ENCODE data around the gene UROC1. TPM values are rescaled to one million over a fixed set of nuclear protein-coding genes. Genes with fewer than 3 reads are reported as not detected.

UROC1 gene
- total and polyA plus RNA-seq, 2 experiments from 2014 or later, result not detected

GRCh38 chr3:126485176-126485897 is 32.2 kb downstream of the UROC1 start:
- Histone ChIP-seq H3K27me3 (ENCODE audit: insufficient read depth) (no peaks in the 10 kb centered on the region), H3K36me3 (ENCODE audit: insufficient read depth) (no peaks in the 10 kb centered on the region), H3K79me2 (replicated peaks; ENCODE audit: insufficient read depth) (no peaks in the 10 kb centered on the region), H4K20me1 (replicated peaks; ENCODE audit: insufficient read depth) (no peaks in the 10 kb centered on the region), H3K27ac (ENCODE audit: low read depth) (no peak overlapping the region), H3K4me1 (ENCODE audit: insufficient read depth) (peaks cover 17% of the 10 kb centered on the region), H3K9me2 (ENCODE audit: insufficient read depth) (no peaks in the 10 kb centered on the region), H3K4me2 (peak overlapping the region; percentile 60), H2AFZ (no peak overlapping the region), H3K4me3 (0 out of 2 replicates have a peak overlapping the region, but pooled peaks have one; percentile 33), H3F3A (replicated peaks; ENCODE audit: low read depth) (no peaks in the 10 kb centered on the region)
- H3K36me3 Mint-ChIP-seq (ENCODE audit: low read depth), result no peaks in the 10 kb centered on the region
- peak; percentile 25 for DNase-seq (ENCODE audit: low spot score)
- H3K4me1 Mint-ChIP-seq, result peaks cover 43% of the 10 kb centered on the region
- peak overlapping the region; percentile 66; the same call in 1 of the 2 replicates for H3K27ac Mint-ChIP-seq
- peak; percentile 37 for ATAC-seq
- H3K9me3 Mint-ChIP-seq, result no peaks in the 10 kb centered on the region
- H3K27me3 Mint-ChIP-seq (ENCODE audit: insufficient read depth, low read depth, poor library complexity), result peaks cover 8% of the 10 kb centered on the region
- TF ChIP-seq NANOG (IDR thresholded peaks at IDR 0.05; ENCODE audit: borderline replicate concordance) (peak; percentile 56; the same call in 1 of the 2 replicates), ZNF462 (CRISPR knock-in tag; IDR thresholded peaks at IDR 0.05) (no peak), ZNF114 (CRISPR knock-in tag; IDR thresholded peaks at IDR 0.05) (no peak), REST (IDR thresholded peaks at IDR 0.05; ENCODE audit: unreplicated experiment) (no peak)
- no peak overlapping the region for H3K4me3 Mint-ChIP-seq
